ENCODE results near the gene TNNI3.

- TF ChIP-seq CTCF (IDR thresholded peaks at IDR 0.05; ENCODE audit: low read depth, low read length) = no peak
- TF ChIP-seq MAX (IDR thresholded peaks at IDR 0.05; ENCODE audit: low read depth, low read length) = no peak
- no peak for TF ChIP-seq POLR2A (IDR thresholded peaks at IDR 0.05; ENCODE audit: extremely low read depth, insufficient read length)
These were observed 24.2 kb upstream of the TNNI3 start for GRCh38 chr19:55181740-55182139.

Measured in NB4 (cell line).